Activated CD4-positive, alpha-beta T cell treated with anti-CD3 and anti-CD28 coated beads, Interleukin-2, amount 50 U/mL, for 48 hours (primary cell): ENCODE results near the gene TTLL11.
A peak's percentile ranks its signal among the peaks of the same experiment; 100 is the strongest.

Experiments used
- DNase-seq, 2 experiments: peaks; one replicate each; pipeline ENCODE4 v3.0.0-alpha.2; 2020

Gene TTLL11

DNA sequence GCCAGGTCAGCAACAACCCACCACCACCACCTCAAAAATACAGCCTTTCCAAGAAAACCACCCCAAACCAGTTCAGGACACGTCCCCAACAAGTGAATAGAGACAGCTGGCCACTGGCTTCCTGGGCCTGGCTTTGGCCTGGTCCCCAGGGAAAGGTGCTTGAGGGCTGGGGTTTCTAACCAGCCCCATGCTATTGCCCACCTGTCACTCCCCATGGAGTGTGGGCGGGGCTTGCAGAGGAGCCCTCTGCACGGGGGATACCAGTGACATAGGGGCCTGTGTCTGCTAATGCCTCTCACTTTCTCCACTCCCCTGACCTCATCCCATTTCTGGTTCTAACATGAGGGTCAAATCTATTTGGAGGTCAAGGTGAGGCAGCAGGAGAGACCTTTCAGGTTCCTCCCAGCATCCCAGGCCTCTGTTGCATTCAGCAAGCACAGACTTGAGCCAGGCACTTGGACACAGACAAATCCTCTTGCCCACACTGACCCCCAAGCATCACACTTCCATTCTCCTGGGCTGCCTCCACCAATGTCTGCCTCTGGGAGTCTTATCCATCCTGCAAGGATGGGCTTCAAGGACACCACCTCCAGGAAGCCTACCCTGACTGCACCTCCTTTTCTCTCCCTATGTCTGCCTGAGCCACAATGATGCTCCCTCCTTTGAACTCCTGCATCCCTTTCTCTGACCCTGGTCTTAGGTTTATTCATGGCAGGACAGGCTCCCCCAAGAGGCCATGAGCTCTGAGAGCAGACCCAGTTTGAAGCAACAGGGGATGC, 16.1 kb upstream of the TTLL11 start:
- no peak for DNase-seq

DNA sequence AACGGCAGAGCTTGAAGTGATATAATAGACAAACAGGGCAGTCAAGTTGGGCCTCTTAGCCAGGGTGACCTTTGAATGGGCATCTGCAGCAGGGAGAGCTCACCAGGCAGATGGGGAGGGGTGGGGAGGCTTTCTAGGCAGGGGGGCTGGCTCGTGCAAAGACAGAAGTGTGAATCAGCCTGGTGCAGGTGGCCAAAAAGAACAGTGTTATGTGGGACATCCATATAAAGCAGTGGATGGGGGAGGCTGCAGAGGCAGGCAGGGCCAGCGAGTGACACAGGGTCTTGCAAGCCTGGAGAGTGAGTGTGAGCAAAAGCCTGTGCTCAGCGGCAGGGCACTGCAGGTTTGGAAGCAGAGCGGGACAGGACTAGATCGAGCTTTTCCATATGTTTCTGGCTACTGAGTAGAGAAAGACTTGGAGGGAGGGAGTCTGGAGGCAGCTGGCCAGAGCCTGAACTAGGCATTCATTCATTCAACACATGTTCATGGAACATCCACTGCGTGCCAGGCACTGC, 14.2 kb upstream of the TTLL11 start:
- no peak for DNase-seq

DNA sequence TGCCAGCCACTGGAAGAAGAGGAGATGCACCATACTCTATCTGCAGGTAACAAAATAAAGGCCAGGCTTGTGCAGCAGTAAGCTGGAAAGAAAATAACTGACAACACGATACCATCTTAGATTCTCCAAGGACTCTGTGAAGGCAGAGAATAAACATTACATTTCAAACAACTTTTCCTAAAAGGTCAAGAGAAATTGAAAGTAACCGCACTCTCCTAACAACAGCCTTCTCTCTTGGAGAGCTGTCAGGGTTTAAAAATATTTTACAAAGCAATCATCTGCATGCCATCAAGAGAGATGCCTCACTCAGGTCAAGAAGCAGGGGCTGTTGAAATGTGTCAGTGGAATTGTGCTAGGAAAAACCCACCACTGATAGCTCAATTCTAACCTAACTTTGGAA, 13.5 kb upstream of the TTLL11 start:
- no peak for DNase-seq

DNA sequence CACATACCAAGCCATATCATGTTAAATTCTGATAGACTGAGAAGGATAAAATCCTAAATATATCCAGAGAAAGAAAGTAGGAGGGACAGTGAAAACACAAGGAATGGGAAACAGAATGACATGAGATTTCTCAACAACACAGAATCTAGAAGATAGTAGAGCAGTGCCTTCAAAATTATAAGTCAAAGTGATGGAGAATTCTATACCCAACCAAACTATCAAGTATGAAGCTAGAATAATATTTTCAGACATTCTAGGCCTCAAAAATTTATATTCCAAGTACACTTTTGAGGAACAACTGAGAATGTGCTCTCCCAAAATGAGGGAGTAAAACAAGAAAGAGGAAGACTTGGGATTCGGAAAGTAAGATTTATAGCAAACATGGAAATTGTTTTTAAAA, 10.9 kb upstream of the TTLL11 start:
- no peak for DNase-seq

DNA sequence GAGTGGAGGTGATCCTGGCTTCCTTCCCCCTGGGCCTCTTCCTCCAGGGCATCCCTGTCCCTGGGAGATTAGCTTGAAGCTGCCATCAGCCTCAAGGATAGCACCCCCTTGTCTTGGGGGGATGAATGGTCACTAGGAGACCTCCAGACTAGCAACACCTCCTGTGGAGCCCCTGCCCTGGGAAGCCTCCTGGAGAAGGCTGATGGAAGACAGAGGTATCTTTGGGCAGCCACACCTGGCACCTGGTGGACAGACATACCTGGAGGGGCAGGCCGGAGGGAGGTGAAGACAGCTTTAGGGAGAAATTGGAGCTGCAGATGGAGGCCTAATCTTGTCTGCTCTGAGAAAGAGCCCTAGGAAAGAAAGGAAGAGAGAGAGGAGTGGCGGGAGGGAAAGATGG, 9.0 kb upstream of the TTLL11 start:
- no peak for DNase-seq

DNA sequence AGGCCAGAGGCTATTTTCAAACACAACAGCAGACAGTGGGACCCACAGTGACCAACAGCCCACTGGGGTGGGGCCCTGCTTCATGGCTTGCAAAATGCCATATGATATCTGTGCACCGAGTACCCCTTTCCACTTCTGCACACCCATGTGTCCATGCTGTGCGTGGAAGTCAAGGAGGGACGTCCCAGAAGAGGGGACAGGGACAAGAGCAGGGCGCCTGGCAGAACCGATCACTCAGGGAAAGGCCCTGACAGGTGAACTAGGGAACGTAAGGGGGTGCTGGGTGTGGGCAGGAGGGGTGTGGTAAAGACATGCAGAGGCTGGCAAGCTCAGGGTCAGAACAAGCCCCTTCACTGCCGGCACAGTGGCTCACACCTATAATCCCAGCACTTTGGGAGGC, 7.6 kb upstream of the TTLL11 start:
- no peak for DNase-seq

DNA sequence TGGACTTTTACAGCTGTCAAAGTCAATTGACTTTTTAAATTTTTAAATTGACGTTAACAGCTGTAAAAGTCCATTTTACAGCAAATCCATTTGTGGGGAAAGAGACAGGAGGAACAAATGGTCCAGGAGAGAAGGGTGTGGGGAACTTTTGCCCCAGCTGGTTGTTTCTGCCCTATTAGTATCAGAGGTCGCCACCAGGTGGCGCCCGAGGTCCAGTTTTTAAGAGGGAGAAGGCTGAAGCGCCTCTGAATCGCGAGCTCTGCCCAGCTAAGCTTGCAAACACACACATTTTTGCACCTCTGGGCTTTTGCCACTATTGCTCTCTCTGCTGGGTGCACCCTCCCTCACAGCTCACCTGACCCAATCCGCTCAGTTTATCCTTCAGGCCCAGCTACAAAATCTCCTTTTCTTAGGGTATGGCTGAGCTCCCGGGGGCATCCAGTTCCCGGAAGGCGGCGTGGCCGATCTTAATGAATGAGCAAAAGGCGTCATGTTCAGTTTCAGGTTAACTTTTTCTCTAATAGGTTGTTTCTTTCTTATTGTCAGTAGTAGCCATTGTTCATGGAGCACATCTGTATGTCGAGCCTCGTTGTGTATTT, 6.3 kb upstream of the TTLL11 start:
- DNase-seq = peak; percentile 80 to 82

DNA sequence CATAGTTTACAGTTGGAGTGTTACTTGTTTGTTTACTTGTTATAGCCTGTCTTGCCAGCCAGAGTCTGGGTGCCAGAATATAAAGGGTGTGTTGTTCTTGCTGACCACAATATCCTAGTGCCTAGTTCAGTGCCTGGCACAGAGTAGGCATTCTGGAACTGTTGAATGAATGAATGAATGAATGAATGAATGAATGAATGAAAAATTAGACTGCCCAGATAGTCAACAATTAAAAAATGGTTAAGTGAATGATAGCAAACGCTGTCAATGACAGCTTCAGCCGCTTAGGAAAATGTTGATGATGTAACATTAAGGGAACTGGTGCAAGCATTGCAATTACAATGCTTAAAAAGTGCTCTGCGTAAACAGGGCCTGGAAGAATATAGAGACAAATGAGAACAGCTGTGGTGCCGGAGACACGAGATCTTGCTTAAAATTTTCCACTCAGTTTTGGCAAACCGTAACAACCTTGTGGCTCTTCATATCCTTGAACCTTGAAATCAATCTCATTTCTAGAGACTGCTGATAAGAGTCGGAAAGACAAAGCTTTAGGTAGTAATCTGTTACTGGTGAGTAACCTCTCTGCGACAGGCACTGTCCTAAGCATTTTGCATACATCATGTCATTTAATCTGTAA, 4.7 kb upstream of the TTLL11 start:
- DNase-seq = no peak

DNA sequence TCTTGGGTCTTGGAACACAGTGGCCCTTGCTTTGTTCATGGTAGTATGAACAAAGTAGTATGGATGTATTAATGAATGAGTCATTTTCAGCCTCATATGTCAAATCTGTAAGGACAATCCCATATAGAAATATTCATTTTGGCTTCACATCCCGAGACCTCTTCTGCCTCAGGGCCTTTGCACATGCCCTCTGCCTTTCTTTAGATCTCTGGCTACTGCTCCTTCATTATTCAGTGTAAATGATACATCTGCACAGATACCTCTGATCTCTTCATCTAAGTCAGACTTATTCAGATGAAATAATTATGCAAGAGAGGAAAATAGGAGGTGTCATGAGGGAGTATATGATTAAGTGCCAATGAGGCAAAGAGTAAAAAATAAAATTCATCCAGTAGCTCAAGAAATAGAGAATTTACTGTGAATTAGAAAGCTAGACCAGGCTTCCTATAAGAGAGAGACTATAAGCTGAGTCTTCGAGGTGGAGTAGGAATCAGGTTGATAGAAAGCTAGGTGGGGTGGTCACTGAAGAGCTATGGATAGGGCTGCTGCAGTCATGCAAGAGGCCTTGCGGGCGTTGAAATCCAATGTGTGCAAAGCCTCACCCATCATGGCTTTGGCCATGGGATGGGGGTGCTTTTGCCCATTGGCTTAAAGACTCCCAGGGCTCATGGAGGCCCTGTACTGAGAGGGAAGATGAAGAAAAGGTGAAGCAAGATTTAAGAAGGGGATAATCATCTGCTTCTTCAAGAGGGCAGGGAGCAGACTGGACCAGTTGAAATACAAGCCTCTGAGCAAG, 3.7 kb upstream of the TTLL11 start:
- no peak for DNase-seq

DNA sequence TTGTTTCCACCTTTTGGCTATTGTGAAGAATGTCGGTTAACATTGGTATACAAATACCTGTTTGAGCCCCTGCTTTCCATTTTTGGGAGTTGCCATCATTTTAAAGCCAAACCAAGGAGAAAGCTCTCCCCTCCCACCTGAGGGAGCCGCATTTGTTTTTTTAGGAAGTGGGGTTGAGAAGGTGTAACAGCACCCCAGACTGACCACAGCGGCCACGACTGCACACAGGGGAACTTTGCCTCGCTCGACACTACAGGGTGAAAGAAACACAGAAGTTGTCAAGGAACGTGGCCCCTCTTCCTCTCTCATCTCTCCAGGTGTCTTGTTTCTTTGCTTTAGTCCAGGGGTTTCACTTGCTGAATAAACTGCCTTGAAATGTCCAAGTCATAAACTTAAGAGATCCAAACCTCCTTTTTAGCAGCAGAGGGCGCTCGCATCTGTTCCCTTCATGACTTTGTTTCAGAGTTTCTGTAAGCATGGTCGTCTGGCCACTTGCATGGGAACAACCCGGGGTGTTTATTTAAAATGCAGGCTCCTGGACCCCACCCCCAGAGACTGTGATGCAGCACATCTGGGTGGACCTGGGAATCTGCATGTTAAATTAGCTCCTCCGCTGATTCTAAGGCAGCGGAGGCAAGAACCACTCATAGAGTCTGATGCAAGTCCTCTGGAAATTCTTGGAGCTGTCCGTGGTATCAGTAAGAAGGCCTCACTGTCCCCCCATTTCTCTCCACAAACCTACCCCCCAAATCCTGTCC, 2.1 kb upstream of the TTLL11 start:
- DNase-seq = peak; percentile 44 to 66

DNA sequence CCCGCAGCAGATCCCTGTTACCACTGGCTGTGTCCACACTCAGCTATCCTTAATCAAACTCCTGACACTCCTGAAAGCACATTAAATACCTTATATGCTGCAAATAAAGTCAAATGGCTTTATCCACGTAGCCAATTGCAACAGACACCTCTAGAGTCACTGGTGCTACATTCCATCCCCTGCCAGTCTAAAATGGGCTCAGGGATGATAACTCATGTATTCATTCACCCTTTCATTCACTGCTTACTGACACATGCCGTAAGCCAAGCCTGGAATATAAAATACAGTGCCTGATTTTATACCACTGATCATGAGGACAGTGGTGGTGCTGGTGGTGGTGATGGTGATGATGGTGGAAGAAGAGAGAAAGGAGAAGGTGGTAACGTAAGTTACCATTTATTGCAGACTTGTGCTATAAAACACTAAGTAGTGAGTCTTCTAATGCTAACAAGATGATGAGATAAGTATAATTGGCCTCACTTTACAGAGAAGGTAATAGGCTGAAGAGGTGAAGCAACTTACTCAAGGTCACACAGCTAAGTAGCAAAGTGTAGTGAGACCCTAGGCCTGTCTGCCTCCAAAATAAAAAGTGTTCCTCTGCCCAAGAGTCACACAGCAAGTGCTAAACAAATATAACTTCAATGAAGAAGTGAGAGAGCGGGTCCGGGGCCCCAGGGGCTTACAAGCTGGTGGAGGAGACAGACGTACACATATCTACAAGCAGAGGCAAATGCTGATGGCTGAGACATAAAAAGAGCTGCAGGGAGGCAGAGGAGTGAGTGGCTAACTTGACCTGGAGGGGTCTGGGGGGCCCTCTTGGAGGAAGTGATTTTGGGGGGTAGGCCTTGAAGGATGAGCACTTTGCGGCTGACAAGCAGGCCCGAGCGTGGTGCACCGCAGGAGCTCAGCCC, 1.2 kb downstream of the TTLL11 start:
- DNase-seq = no peak

DNA sequence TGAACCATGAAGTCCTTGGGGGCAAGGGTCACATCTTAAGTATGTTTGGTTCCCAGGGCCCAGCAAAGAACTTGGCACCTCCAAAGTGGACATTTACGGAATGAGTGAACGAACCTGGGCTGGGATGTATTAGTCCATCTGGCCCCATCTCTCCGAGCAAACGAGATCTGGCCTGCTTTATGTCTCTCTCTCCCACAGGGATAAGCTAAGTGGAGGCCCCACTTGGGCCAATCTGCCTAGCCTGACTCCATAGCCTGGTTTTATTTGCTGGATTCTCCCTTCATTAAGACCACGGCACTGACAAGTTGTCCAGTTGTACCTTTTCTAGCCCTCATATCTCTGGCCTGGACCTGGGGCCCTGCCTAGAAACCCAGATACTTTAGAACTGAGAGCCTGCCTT, 2.1 kb downstream of the TTLL11 start:
- DNase-seq = no peak

DNA sequence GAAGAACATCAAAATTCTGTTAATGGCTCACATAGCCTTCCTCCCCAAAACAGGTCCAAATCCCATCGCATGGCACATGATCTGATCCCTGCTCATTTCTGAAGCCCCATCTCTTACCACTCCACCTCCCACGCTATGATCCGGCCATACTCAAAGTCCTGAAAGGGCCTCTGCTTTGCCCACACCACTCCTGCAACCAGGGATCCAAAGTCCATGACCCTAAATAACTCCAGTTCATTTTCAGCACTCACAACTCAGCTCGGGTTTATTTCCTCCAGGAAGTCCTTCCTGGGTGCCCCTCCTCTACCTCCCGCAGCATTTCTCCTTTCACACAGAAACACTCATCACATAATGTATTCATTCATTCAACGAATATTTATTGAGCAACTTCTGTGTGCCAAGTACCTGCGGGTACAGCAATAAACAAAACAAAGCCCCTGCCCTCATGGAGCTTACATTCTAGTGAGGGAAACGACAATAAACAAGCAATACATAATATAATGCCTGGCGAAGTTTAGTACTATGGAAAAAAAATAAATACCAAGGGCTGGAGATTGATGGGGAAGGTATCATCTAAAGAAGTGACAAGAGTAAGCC, 2.7 kb downstream of the TTLL11 start:
- no peak for DNase-seq

DNA sequence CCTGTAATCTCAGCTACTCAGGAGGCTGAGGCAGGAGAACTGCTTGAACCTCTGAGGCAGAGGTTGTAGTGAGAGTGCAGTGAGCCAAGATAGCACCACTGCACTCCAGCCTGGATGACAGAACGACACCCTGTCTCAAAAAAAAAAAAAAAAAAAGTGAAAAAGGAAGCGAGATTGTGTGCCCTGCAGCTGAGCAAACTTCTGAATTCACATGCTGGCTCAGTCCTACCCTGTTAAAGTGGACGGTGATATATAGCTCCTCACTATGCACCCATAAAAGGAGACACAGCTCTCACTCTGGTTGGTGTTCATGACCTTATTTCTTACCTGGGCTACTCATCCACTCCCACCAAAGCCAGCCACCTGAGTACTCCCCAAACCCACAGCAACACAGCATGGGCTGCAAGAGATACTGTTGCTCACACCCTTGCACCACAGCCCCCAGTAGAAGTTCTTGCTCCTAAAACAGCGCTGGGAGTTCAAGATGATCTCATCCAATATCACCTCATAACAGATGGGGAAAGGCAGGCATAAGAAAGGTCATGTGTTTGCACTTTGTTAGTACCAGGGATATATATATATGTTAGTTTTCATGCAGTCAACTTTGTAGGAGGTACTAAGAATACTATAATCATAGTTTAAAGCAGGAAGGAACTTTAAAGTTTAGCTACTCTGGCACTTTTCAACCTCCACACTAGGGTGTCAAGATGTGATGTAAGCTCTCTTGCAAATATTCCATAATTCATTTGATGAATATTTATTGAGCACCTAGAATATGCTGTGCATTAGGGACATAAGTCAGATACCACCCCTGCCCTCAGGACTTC, 4.0 kb downstream of the TTLL11 start:
- no peak for DNase-seq

DNA sequence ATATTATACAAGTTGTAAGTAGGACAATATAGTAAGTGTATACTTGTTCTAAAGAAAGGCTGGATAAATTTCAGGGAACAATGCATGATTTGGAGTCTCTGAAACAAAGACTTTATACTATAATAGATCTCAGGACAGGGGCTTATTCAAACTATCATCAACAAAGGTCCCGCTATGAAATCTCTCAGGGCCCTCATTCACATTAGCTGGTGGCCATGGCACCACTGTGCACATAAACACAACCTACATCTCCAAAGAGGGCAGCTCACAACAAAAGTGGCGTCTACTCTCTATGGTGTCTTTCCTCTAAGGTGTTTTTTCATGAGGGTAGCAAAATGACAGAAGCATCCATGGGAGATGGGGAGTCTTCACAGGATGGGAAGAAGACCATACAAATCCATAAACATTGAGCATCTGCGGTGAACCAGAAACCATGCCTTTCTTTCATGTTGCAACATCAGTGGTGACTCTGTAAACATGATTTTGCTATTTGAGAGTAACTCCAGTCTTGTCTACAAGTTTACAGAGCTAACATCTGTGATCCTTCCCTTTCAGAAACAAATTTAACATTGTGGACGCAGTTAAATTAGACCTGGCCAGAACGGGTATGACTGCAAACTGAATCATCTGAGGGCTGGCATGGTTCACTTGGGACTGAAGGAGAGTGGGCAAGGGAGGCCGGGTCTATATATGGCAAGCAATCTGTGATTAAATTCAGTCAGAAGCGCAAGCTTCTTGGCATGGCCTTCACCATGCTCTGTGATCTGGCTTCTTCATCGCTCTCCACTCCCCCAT, 5.5 kb downstream of the TTLL11 start:
- DNase-seq = no peak

DNA sequence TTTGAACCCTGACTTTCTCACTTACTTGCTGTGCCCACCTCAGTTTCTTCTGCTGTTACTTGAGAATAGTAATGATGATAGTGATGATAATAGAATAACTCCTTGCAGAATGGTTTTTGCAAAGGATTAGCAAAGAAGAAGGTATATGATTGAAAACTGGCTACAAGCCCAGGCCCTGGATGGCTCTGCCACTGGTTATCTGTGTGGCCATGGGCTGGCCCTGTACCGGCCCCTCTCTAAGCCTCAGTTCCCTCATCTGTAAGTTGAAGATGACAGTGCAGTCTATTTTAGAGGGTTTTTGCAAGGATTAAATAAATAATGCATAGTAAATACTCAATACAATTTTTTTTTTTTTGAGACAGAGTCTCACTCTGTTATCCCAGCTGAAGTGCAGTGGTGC, 6.2 kb downstream of the TTLL11 start:
- no peak for DNase-seq

DNA sequence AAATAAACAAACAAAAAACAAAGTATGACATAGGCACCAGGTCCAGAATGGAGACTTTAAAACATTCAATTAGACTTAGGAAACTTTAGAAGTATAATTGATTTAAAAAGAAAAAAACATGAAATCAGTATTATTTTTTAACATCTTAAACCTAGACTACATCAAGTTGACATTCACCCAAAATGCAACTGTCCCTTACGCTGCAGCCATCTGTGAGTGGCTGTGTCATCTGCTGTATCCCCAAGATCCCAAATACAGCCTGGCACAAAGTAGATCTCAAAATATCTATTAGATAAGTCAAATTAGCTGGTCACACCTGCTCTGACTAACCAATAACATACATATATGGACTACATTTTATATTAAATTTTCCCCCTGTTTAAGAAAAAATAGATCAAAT, 7.8 kb downstream of the TTLL11 start:
- no peak for DNase-seq

DNA sequence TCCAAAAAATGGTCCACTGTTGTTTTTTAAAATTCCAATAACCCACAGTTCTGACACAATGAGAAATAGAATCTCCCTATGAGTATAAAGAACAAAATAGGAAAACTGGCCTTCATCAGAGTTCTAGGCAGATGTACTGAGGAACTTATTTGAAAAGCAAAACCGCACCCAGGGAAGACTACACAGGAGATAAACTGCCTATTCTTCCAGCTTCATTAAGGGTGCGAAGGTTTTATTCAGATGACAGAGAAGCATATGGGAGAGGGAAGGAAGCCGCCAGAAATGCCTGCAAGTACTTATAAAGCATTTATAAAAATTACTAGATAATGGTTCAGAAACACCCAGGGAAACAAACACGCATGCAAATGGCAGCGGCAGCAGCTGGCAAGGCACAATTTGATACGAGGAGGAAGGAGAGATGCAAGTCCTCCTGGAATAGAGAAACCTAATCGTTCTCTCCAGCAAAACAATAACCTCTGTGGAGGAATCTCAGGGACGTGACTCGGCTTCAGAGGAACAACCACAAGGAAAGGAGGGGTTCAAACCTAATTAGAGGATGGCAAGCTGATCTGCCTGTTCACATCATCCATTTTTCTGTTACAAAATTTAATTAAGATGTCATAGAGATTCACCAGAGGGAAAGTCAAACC, 9.0 kb downstream of the TTLL11 start:
- DNase-seq = no peak

DNA sequence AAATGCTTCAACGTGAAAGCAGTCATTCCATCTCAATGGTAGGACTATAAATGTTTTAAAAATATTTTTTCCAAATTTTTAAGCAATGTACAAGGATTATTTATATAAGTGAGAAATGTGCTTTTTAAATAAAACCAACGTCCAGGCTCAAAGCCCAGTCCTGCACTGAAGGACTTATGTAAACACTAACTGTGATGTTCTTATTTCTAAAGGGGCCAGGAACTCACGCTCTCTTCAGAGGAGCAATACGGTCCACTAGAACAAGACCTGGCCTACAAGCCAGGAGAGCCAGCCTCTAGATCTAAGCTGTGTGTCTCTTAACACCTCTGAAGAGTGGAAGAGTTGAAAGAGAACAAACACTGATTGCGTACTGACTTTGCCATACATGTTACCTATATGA, 12.1 kb downstream of the TTLL11 start:
- DNase-seq = no peak
